ENCODE data around the gene PLAC8.

DNA sequence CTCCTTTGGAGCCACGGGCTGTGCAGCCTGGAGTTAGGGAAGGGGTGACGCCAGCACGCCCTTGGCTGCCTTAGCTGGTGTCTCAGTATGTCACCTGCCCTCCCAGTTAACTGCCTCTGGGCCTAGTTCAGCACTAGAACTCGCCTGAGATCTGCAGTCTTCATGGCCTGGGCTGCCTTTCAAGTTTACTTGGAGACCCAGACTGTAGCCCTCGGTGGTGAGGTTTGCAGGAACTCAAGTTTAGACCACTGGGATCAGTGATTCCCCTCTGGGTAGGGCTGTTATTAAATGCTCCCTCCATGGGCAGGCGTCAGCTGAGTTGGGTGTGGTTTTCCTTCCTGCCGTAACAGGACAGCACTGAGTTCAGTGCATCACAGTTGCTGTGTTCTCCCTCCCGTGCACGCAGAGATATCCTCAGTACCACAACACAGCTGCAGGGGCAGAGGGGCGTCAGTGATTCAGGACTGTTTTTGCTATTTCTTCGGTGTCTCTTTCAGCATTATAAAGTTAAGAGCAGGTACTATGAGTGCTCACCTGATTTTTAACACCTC is 30.5 kb downstream of the PLAC8 start:
- TF ChIP-seq CTCF (conservative IDR thresholded peaks at IDR 0.05 in 1 of 2, IDR thresholded peaks at IDR 0.05 in 1 of 2; ENCODE audit: extremely low read depth in 1 of 2, insufficient read depth in 1 of 2, low read depth in 1 of 2, low read length in 2 of 2) (peak in 1 of 2 donors; percentile 6), EZH2 (IDR thresholded peaks at IDR 0.05; ENCODE audit: borderline replicate concordance, low read length) (no peak)

Data from mammary epithelial cell (primary cell).